Measurements from ENCODE around the gene CD200.

- TF ChIP-seq CTCF (IDR thresholded peaks at IDR 0.05; ENCODE audit: insufficient read depth, low read length) (no peak), POLR2AphosphoS5 (IDR thresholded peaks at IDR 0.05; ENCODE audit: low read depth) (no peak)
Observed at GRCh38 chr3:112381673-112382542, 49.0 kb downstream of the CD200 start.

Measured in HL-60 (cell line).